ENCODE results near the gene RNF151.
A peak's percentile ranks its signal among the peaks of the same experiment; 100 is the strongest.
"Not testable (repeated sequence)": the region's sequence is repeated elsewhere in the genome, so short reads cannot be mapped to it uniquely, and the experiment has no call there.

Gene RNF151

GRCh38 chr16:1959269-1960039 is 7.2 kb upstream of the RNF151 start, which contains the start of gene NDUFB10:
NDUFB10 (plus strand) TSS chr16:1959538; CDS start chr16:1959625, 87 bp downstream.
- peak; percentile 89 for DNase-seq (ENCODE audit: low read depth)

GRCh38 chr16:1960665-1961630 is 5.7 kb upstream of the RNF151 start:
- peak; percentile 32 for DNase-seq (ENCODE audit: low read depth)

- no peak for DNase-seq (ENCODE audit: low read depth)
Observed at GRCh38 chr16:1961651-1962067, 5.0 kb upstream of the RNF151 start.

- not testable (repeated sequence) for DNase-seq (ENCODE audit: low read depth)
Observed at GRCh38 chr16:1962161-1963153, 4.2 kb upstream of the RNF151 start.

GRCh38 chr16:1963806-1964505 is 2.7 kb upstream of the RNF151 start:
- DNase-seq (ENCODE audit: low read depth): no peak

- DNase-seq (ENCODE audit: low read depth): peak; percentile 98
Observed at GRCh38 chr16:1964506-1965395, 1.9 kb upstream of the RNF151 start, which contains the start of gene RPS2. RPS2 (minus strand) TSS chr16:1964826; CDS start chr16:1964625, 201 bp downstream.

GRCh38 chr16:1965396-1966001 is 1.2 kb upstream of the RNF151 start:
- DNase-seq (ENCODE audit: low read depth): no peak

- no peak for DNase-seq (ENCODE audit: low read depth)
Observed at GRCh38 chr16:1968146-1968953, 1.7 kb downstream of the RNF151 start.

- peak; percentile 93 for DNase-seq (ENCODE audit: low read depth)
Observed at GRCh38 chr16:1971796-1972489, 5.3 kb downstream of the RNF151 start, which contains the start of gene TBL3. TBL3 (plus strand) TSS chr16:1972053; CDS start chr16:1972165, 112 bp downstream.

GRCh38 chr16:1972490-1972877 is 5.8 kb downstream of the RNF151 start:
- no peak for DNase-seq (ENCODE audit: low read depth)

- no peak for DNase-seq (ENCODE audit: low read depth)
Observed at GRCh38 chr16:1973461-1974156, 7.0 kb downstream of the RNF151 start.

GRCh38 chr16:1974157-1975070 is 7.8 kb downstream of the RNF151 start:
- DNase-seq (ENCODE audit: low read depth): no peak

GRCh38 chr16:1975432-1976215 is 9.0 kb downstream of the RNF151 start:
- no peak for DNase-seq (ENCODE audit: low read depth)

- DNase-seq (ENCODE audit: low read depth): no peak
Observed at GRCh38 chr16:1976216-1976520, 9.5 kb downstream of the RNF151 start.

Measured in fibroblast of gingiva (primary cell).